HG03095 (cell line): ENCODE data around the gene THADA.
A peak's percentile ranks its signal among the peaks of the same experiment; 100 is the strongest.
"Not testable (repeated sequence)": the region's sequence is repeated elsewhere in the genome, so short reads cannot be mapped to it uniquely, and the experiment has no call there.

Source experiments
- ATAC-seq: cut with Tn5 transposase; IDR thresholded peaks from one replicate; pipeline ENCODE4 v1.9.1; 2021; ENCODE audit warnings: moderate library complexity; ENCODE audit not compliant: unreplicated experiment

The THADA gene

GRCh38 chr2:43595603-43596412 is at the start of gene THADA:
TSS of gene THADA (minus strand) at chr2:43596038. CDS start at chr2:43592392, 3,646 bp downstream.
- ATAC-seq = peak; percentile 99

GRCh38 chr2:43643680-43644079 is 47.8 kb upstream of the THADA start:
- ATAC-seq = no peak

GRCh38 chr2:43642363-43642762 is 46.5 kb upstream of the THADA start:
- no peak for ATAC-seq

GRCh38 chr2:43637030-43637803 is 41.4 kb upstream of the THADA start, which contains the start of gene PLEKHH2:
TSS of gene PLEKHH2 (plus strand) at chr2:43637260. CDS start at chr2:43644674, 7,414 bp downstream.
- peak; percentile 100 for ATAC-seq

GRCh38 chr2:43636621-43637020 is 40.8 kb upstream of the THADA start:
- no peak for ATAC-seq

- ATAC-seq = not testable (repeated sequence)
These were observed 40.3 kb upstream of the THADA start for GRCh38 chr2:43636153-43636552.

GRCh38 chr2:43634604-43635306 is 38.9 kb upstream of the THADA start:
- ATAC-seq = no peak

GRCh38 chr2:43631618-43632317 is 35.9 kb upstream of the THADA start:
- no peak for ATAC-seq

- no peak for ATAC-seq
These were observed 27.2 kb upstream of the THADA start for GRCh38 chr2:43622931-43623451.

GRCh38 chr2:43619511-43619910 is 23.7 kb upstream of the THADA start:
- no peak for ATAC-seq

GRCh38 chr2:43616967-43617680 is 21.3 kb upstream of the THADA start:
- ATAC-seq = no peak

GRCh38 chr2:43612944-43613343 is 17.1 kb upstream of the THADA start:
- no peak for ATAC-seq

- peak; percentile 82 for ATAC-seq
These were observed 16.4 kb upstream of the THADA start for GRCh38 chr2:43611987-43612894.

GRCh38 chr2:43610361-43610760 is 14.5 kb upstream of the THADA start:
- ATAC-seq = no peak

- ATAC-seq = no peak
These were observed 13.6 kb upstream of the THADA start for GRCh38 chr2:43609290-43609918.

GRCh38 chr2:43605851-43606250 is 10.0 kb upstream of the THADA start:
- no peak for ATAC-seq

GRCh38 chr2:43605079-43605655 is 9.3 kb upstream of the THADA start:
- ATAC-seq = no peak

- no peak for ATAC-seq
These were observed 8.8 kb upstream of the THADA start for GRCh38 chr2:43604674-43605073.
